ENCODE results near the gene SUN2.

Gene SUN2

DNA sequence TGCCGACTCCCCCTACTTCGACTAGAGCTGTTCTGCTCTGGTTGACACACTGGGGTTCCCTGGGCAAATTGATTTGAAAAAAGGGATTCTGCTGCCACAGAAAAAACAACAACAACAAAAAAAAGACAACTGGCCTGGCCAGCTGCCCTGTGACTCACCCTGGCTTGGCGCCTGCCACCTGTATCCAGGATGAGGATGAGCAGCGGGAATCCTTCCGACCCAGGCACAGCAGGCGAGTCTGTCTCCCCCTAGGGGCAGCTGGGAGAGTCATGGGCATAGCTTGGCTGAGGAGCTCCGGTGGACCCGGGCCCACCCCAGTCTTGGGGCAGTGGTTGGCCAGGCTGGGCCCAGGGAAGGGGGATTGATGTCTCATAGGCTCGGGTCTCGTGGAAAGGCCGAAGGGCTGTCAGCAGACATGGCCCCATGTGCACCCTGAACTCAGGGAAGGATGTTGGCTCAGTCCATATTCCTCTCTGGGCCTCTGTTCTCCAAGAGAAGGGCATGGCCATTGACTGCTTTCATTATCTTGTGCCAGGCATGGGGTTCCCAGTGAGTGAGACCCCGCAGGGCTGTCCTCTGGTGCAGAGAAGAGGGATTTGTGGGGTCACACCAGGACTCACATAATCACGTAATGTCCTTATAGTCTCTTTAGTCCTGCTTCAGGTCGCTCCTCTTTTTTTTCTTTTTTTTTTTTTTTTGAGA is 10.4 kb upstream of the SUN2 start (continued):
- TF ChIP-seq, protein P1, sequence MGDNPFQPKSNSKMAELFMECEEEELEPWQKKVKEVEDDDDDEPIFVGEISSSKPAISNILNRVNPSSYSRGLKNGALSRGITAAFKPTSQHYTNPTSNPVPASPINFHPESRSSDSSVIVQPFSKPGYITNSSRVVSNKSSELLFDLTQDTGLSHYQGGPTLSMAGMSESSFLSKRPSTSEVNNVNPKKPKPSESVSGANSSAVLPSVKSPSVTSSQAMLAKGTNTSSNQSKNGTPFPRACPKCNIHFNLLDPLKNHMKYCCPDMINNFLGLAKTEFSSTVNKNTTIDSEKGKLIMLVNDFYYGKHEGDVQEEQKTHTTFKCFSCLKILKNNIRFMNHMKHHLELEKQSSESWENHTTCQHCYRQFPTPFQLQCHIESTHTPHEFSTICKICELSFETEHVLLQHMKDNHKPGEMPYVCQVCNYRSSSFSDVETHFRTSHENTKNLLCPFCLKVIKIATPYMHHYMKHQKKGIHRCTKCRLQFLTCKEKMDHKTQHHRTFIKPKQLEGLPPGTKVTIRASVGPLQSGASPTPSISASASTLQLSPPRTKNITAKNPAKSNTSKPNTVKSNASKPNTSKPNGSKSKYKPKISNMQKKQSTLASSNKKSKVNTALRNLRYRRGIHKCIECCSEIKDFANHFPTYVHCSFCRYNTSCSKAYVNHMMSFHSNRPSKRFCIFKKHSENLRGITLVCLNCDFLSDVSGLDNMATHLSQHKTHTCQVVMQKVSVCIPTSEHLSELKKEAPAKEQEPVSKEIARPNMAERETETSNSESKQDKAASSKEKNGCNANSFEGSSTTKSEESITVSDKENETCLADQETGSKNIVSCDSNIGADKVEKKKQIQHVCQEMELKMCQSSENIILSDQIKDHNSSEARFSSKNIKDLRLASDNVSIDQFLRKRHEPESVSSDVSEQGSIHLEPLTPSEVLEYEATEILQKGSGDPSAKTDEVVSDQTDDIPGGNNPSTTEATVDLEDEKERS (tag by site-specific recombination; IDR thresholded peaks at IDR 0.05) = no peak
- TF ChIP-seq SP7 (tag by site-specific recombination; IDR thresholded peaks at IDR 0.05) = 0 out of 2 replicates have a peak, but pooled peaks have one; percentile 23
- TF ChIP-seq ZFP37 (tag by site-specific recombination; IDR thresholded peaks at IDR 0.05) = peak; percentile 50; the same call in 1 of the 2 replicates
- TF ChIP-seq, protein P2, sequence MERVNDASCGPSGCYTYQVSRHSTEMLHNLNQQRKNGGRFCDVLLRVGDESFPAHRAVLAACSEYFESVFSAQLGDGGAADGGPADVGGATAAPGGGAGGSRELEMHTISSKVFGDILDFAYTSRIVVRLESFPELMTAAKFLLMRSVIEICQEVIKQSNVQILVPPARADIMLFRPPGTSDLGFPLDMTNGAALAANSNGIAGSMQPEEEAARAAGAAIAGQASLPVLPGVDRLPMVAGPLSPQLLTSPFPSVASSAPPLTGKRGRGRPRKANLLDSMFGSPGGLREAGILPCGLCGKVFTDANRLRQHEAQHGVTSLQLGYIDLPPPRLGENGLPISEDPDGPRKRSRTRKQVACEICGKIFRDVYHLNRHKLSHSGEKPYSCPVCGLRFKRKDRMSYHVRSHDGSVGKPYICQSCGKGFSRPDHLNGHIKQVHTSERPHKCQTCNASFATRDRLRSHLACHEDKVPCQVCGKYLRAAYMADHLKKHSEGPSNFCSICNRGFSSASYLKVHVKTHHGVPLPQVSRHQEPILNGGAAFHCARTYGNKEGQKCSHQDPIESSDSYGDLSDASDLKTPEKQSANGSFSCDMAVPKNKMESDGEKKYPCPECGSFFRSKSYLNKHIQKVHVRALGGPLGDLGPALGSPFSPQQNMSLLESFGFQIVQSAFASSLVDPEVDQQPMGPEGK (tag by site-specific recombination; IDR thresholded peaks at IDR 0.05) = no peak
- TF ChIP-seq, protein P3, sequence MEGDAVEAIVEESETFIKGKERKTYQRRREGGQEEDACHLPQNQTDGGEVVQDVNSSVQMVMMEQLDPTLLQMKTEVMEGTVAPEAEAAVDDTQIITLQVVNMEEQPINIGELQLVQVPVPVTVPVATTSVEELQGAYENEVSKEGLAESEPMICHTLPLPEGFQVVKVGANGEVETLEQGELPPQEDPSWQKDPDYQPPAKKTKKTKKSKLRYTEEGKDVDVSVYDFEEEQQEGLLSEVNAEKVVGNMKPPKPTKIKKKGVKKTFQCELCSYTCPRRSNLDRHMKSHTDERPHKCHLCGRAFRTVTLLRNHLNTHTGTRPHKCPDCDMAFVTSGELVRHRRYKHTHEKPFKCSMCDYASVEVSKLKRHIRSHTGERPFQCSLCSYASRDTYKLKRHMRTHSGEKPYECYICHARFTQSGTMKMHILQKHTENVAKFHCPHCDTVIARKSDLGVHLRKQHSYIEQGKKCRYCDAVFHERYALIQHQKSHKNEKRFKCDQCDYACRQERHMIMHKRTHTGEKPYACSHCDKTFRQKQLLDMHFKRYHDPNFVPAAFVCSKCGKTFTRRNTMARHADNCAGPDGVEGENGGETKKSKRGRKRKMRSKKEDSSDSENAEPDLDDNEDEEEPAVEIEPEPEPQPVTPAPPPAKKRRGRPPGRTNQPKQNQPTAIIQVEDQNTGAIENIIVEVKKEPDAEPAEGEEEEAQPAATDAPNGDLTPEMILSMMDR (tag by site-specific recombination; IDR thresholded peaks at IDR 0.05) = peak; percentile 73
- no peak for TF ChIP-seq PRDM6 (tag by site-specific recombination; IDR thresholded peaks at IDR 0.05)

DNA sequence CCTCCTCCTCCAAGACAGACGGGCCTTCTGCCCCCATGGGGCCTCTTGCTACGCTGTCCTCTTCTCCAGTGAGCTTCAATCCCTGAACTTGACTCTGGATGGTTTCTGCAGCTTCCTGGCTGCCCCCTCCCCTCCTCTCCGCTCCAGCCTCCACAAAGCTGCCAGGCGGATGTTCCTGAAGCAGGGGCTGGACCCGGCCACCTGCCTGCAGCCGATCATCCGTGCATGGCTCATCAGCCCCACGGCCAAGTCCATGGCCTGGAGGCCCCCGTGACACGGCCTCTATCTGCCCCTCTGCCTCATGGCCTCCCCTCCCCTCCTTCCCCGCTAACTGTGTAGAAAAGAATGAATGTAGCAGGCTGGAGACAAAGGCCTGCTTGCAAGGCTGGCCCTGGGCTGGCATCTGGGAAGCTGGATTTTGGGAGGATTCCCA is 6.8 kb upstream of the SUN2 start:
- Histone ChIP-seq H3K27ac (ENCODE audit: extremely low read depth, low read depth, low read length) (no peak overlapping the region), H3K9me3 (ENCODE audit: control insufficient read depth, insufficient read depth, low read depth, low read length) (no peaks in the 10 kb centered on the region)

More for the DNA sequence above, 6.8 kb upstream of the SUN2 start:
- Histone ChIP-seq H3K36me3 (ENCODE audit: control insufficient read depth in 2 of 2, insufficient read depth in 1 of 2, low read length in 2 of 2) (no peaks in the 10 kb centered on the region), H3K4me1 (ENCODE audit: control insufficient read depth, insufficient read depth, low read length) (no peaks in the 10 kb centered on the region), H3K4me3 (ENCODE audit: low read depth, low read length) (no peak overlapping the region)
- TF ChIP-seq SETDB1 (IDR thresholded peaks at IDR 0.05; ENCODE audit: insufficient read length, low read length) (no peak), ZNF48 (tag by site-specific recombination; IDR thresholded peaks at IDR 0.05) (no peak), ZNF311 (tag by site-specific recombination; IDR thresholded peaks at IDR 0.05; ENCODE audit: borderline replicate concordance) (no peak), ZNF623 (tag by site-specific recombination; IDR thresholded peaks at IDR 0.05) (no peak), GLI2 (tag by site-specific recombination; IDR thresholded peaks at IDR 0.05; ENCODE audit: borderline replicate concordance, low read depth) (no peak), ZNF24 (tag by site-specific recombination; IDR thresholded peaks at IDR 0.05) (no peak), KLF10 (tag by site-specific recombination; IDR thresholded peaks at IDR 0.05) (no peak), ZNF514 (tag by site-specific recombination; IDR thresholded peaks at IDR 0.05) (no peak), ZNF302 (tag by site-specific recombination; IDR thresholded peaks at IDR 0.05; ENCODE audit: low read depth) (no peak), IKZF3 (tag by site-specific recombination; IDR thresholded peaks at IDR 0.05) (no peak), INSM2 (tag by site-specific recombination; IDR thresholded peaks at IDR 0.05) (no peak), ZNF433 (tag by site-specific recombination; IDR thresholded peaks at IDR 0.05; ENCODE audit: low read depth) (no peak), ZSCAN23 (tag by site-specific recombination; IDR thresholded peaks at IDR 0.05) (no peak), MEIS1 (CRISPR knock-in tag; IDR thresholded peaks at IDR 0.05; ENCODE audit: borderline replicate concordance) (no peak), ZNF10 (tag by site-specific recombination; IDR thresholded peaks at IDR 0.05) (no peak), PRDM6 (tag by site-specific recombination; IDR thresholded peaks at IDR 0.05) (no peak)
- ChIA-PET POLR2A (no interaction called here), CTCF (interaction anchor here (0.6 to 1.1 kb wide), 6 partner anchors 30 to 300 kb away, joined by 3 to 7 read pairs (median 4); no protein-coding TSS in a partner anchor)

All from HEK293 (cell line).